ENCODE measurements around the gene GPR15.

DNA sequence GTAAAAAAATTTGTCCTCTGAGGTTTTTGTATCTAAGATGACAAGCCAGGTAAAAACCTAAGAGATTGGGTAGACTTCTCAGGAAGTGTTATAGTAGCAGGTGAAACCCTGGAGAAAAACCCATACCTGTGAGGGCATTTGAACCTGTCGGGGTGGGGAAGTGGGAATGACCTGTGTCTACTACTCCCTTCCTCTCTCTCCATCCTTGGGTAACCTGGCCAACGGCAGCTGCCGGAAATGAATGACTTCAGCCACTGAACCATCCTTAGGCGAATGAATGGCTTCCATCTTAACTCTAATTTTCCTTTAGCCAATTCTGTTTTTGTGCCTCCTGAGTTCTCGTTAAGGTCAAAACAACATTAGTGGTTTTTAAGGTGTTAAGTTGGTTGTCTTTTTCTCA, 16.8 kb downstream of the GPR15 start:
- TF ChIP-seq CTCF (IDR thresholded peaks at IDR 0.05; ENCODE audit: extremely low read depth in 1 of 2, insufficient read depth in 1 of 2, low read depth in 1 of 2, low read length in 2 of 2) (no peak), POLR2A (IDR thresholded peaks at IDR 0.05; ENCODE audit: low read depth, low read length) (no peak), POLR2AphosphoS5 (IDR thresholded peaks at IDR 0.05; ENCODE audit: insufficient read depth, low read depth, low read length) (no peak), MAX (IDR thresholded peaks at IDR 0.05; ENCODE audit: insufficient read depth, insufficient read length) (no peak), EZH2 (IDR thresholded peaks at IDR 0.05; ENCODE audit: borderline replicate concordance, low read depth, low read length, severe bottlenecking) (no peak)
